Measurements from ENCODE around the gene SORCS1. TPM values are rescaled to one million over a fixed set of nuclear protein-coding genes. Genes with fewer than 3 reads are reported as not detected.

Gene SORCS1
- total and polyA plus RNA-seq, 2 experiments from 2014 or later = 2.9 to 8.9 TPM

GRCh38 chr10:106716381-106716780 is 448.1 kb downstream of the SORCS1 start:
- Mint-ChIP-seq H3K4me3 (no peak overlapping the region), H3K9me3 (peaks cover 8% of the 10 kb centered on the region; the same call in 1 of the 3 replicates), H3K27ac (no peak overlapping the region; the same call in 1 of the 2 replicates), H3K36me3 (ENCODE audit: low read depth) (peaks cover 18% of the 10 kb centered on the region), H3K27me3 (ENCODE audit: insufficient read depth, low read depth, poor library complexity) (no peaks in the 10 kb centered on the region), H3K4me1 (peaks cover 12% of the 10 kb centered on the region; the same call in 2 of the 3 replicates)
- no peaks in the 10 kb centered on the region for H4K20me1 ChIP-seq (replicated peaks; ENCODE audit: insufficient read depth)
- DNase-seq (ENCODE audit: low spot score) (no peak), ATAC-seq (no peak)
- no peaks in the 10 kb centered on the region for H3K36me3 ChIP-seq (ENCODE audit: insufficient read depth)
- no peaks in the 10 kb centered on the region for H3K79me2 ChIP-seq (replicated peaks; ENCODE audit: insufficient read depth)
- H3F3A ChIP-seq (replicated peaks; ENCODE audit: low read depth) = no peaks in the 10 kb centered on the region
- H3K4me3 ChIP-seq = no peak overlapping the region
- peaks cover 14% of the 10 kb centered on the region; the same call in 1 of the 2 replicates for H3K4me1 ChIP-seq (ENCODE audit: insufficient read depth)
- H3K27ac ChIP-seq (ENCODE audit: low read depth) = no peak overlapping the region
- H3K27me3 ChIP-seq (ENCODE audit: insufficient read depth) = no peaks in the 10 kb centered on the region
- H3K9me2 ChIP-seq (ENCODE audit: insufficient read depth) = peaks cover 7% of the 10 kb centered on the region; the same call in 1 of the 2 replicates
- TF ChIP-seq NANOG (IDR thresholded peaks at IDR 0.05; ENCODE audit: borderline replicate concordance) = no peak
- TF ChIP-seq ZNF114 (CRISPR knock-in tag; IDR thresholded peaks at IDR 0.05) = no peak
- no peak for TF ChIP-seq ZNF331 (CRISPR knock-in tag; IDR thresholded peaks at IDR 0.05; ENCODE audit: low read depth)
- TF ChIP-seq POLR2AphosphoS5 (IDR thresholded peaks at IDR 0.05; ENCODE audit: low read depth) = no peak
- TF ChIP-seq, protein P1, sequence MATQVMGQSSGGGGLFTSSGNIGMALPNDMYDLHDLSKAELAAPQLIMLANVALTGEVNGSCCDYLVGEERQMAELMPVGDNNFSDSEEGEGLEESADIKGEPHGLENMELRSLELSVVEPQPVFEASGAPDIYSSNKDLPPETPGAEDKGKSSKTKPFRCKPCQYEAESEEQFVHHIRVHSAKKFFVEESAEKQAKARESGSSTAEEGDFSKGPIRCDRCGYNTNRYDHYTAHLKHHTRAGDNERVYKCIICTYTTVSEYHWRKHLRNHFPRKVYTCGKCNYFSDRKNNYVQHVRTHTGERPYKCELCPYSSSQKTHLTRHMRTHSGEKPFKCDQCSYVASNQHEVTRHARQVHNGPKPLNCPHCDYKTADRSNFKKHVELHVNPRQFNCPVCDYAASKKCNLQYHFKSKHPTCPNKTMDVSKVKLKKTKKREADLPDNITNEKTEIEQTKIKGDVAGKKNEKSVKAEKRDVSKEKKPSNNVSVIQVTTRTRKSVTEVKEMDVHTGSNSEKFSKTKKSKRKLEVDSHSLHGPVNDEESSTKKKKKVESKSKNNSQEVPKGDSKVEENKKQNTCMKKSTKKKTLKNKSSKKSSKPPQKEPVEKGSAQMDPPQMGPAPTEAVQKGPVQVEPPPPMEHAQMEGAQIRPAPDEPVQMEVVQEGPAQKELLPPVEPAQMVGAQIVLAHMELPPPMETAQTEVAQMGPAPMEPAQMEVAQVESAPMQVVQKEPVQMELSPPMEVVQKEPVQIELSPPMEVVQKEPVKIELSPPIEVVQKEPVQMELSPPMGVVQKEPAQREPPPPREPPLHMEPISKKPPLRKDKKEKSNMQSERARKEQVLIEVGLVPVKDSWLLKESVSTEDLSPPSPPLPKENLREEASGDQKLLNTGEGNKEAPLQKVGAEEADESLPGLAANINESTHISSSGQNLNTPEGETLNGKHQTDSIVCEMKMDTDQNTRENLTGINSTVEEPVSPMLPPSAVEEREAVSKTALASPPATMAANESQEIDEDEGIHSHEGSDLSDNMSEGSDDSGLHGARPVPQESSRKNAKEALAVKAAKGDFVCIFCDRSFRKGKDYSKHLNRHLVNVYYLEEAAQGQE (IDR thresholded peaks at IDR 0.05; ENCODE audit: unreplicated experiment) = no peak
- TF ChIP-seq EZH2phosphoT487 (IDR thresholded peaks at IDR 0.05; ENCODE audit: unreplicated experiment) = no peak
- TF ChIP-seq STAT1 (IDR thresholded peaks at IDR 0.05; ENCODE audit: unreplicated experiment) = no peak
- no peak for TF ChIP-seq JUNB (IDR thresholded peaks at IDR 0.05; ENCODE audit: unreplicated experiment)
- H2AFZ ChIP-seq = no peak overlapping the region
- no peak overlapping the region for H3K4me2 ChIP-seq

DNA sequence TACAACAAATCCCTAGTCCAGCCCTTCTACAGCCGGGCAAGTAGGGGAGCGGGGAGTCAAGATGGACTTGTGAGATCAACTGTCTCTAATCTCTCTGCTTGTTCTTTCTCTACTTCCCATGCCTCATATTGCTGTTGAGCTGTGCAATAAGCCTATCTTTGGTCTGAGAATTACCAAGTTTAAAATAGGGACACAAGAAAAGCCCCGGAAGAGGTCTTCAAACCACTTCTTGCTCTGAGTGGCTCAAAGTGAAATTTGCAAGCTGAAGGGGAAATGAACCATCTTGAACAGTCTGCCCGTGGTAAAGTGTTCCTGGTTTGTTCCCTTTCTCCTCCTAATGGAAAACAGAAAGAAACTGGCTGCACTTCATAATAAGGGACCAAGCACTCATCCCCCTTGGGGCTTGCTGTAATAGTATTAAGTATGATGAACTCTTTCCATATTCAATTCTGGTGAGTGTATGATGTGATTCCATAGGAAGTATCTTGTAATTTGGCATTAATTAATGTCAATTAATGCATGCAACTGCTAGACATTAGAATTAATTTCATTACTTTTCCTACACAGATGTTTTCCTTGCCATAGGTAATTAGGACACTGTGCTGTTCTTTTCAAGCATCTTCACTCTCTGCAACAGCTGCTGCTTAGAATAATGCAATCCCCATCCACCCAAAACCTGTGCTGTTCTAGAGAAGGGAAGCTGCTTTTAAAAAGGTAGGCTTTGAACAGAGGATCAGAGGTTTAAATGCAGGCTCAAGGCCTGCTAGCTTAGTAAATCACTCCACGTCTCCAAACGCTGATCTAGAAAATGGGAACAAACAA is 449.6 kb downstream of the SORCS1 start:
- Histone ChIP-seq H3K79me2 (replicated peaks; ENCODE audit: insufficient read depth) (no peaks in the 10 kb centered on the region), H3K4me1 (ENCODE audit: insufficient read depth) (peaks cover 6% of the 10 kb centered on the region; the same call in 1 of the 2 replicates), H3K27ac (ENCODE audit: low read depth) (no peak overlapping the region), H3K4me3 (no peak overlapping the region), H3K27me3 (ENCODE audit: insufficient read depth) (no peaks in the 10 kb centered on the region), H2AFZ (no peak overlapping the region), H3K4me2 (no peak overlapping the region), H3K36me3 (ENCODE audit: insufficient read depth) (no peaks in the 10 kb centered on the region), H3F3A (replicated peaks; ENCODE audit: low read depth) (no peaks in the 10 kb centered on the region), H4K20me1 (replicated peaks; ENCODE audit: insufficient read depth) (no peaks in the 10 kb centered on the region), H3K9me2 (ENCODE audit: insufficient read depth) (peaks cover 7% of the 10 kb centered on the region; the same call in 1 of the 2 replicates)
- TF ChIP-seq CREB1 (CRISPR knock-in tag; IDR thresholded peaks at IDR 0.05; ENCODE audit: low read depth) (no peak), EZH2phosphoT487 (IDR thresholded peaks at IDR 0.05; ENCODE audit: unreplicated experiment) (no peak), STAT1 (IDR thresholded peaks at IDR 0.05; ENCODE audit: unreplicated experiment) (no peak), POLR2AphosphoS5 (IDR thresholded peaks at IDR 0.05; ENCODE audit: low read depth) (no peak), NANOG (IDR thresholded peaks at IDR 0.05; ENCODE audit: borderline replicate concordance) (no peak)
- DNase-seq (ENCODE audit: low spot score) (no peak), ATAC-seq (no peak)
- H3K36me3 Mint-ChIP-seq (ENCODE audit: low read depth) = peaks cover 17% of the 10 kb centered on the region
- H3K4me3 Mint-ChIP-seq = no peak overlapping the region
- H3K27ac Mint-ChIP-seq = no peak overlapping the region
- H3K9me3 Mint-ChIP-seq = peaks cover 8% of the 10 kb centered on the region; the same call in 1 of the 3 replicates
- no peaks in the 10 kb centered on the region for H3K27me3 Mint-ChIP-seq (ENCODE audit: insufficient read depth, low read depth, poor library complexity)
- peaks cover 8% of the 10 kb centered on the region; the same call in 2 of the 3 replicates for H3K4me1 Mint-ChIP-seq

All from GM23338 (cell line).